Type B pancreatic cell (in vitro differentiated cells): ENCODE results near the gene ARHGEF7. TPM values are rescaled to one million over a fixed set of nuclear protein-coding genes. Genes with fewer than 3 reads are reported as not detected.
A peak's percentile ranks its signal among the peaks of the same experiment; 100 is the strongest.

Source experiments
- DNase-seq: peaks from one replicate; pipeline ENCODE4 v3.0.0; 2021; ENCODE audit warnings: mixed read lengths; ENCODE audit not compliant: unreplicated experiment; ENCODE audit errors: extremely low spot score
- H3K27ac Mint-ChIP-seq: 2 replicates; pipeline ENCODE4 v1.8.0; 2021; ENCODE audit warnings: mild to moderate bottlenecking, mixed read lengths
- H3K27me3 Mint-ChIP-seq: 2 replicates; pipeline ENCODE4 v1.8.0; 2021; ENCODE audit warnings: mixed read lengths
- H3K36me3 Mint-ChIP-seq: 2 replicates; pipeline ENCODE4 v1.8.0; 2021; ENCODE audit warnings: mixed read lengths
- H3K4me1 Mint-ChIP-seq: one replicate; pipeline ENCODE4 v1.8.0; 2021; ENCODE audit warnings: mixed read lengths; ENCODE audit not compliant: unreplicated experiment
- H3K4me3 Mint-ChIP-seq: 2 replicates; pipeline ENCODE4 v1.8.0; 2021; ENCODE audit warnings: mild to moderate bottlenecking, mixed read lengths
- H3K9me3 Mint-ChIP-seq: 2 replicates; pipeline ENCODE4 v1.8.0; 2021; ENCODE audit warnings: mixed read lengths
- CTCF ChIP-seq: fragments of 200-600 bp; sonication (generic); conservative IDR thresholded peaks from 2 replicates; pipeline ENCODE4 v1.5.0; 2021; ENCODE audit warnings: antibody characterized with exemption, mild to moderate bottlenecking
- total RNA-seq: library from RNA; stranded (reverse); gene quantifications from 2 replicates; pipeline ENCODE4 v1.2.1, GENCODE V29; 2021; ENCODE audit warnings: low replicate concordance

Gene ARHGEF7
- total RNA-seq, 1 donor from 2014 or later, result 103 TPM

- H3K27ac Mint-ChIP-seq, result no peak overlapping the region
- DNase-seq, result no peak
- no peaks in the 10 kb centered on the region for H3K27me3 Mint-ChIP-seq
- H3K4me1 Mint-ChIP-seq, result peaks cover 14% of the 10 kb centered on the region
- peaks cover 38% of the 10 kb centered on the region for H3K36me3 Mint-ChIP-seq
- no peak overlapping the region for H3K4me3 Mint-ChIP-seq
- H3K9me3 Mint-ChIP-seq, result no peaks in the 10 kb centered on the region
- no peak for TF ChIP-seq CTCF
Measured at GRCh38 chr13:111165241-111166010, 50.3 kb downstream of the ARHGEF7 start.

GRCh38 chr13:111166882-111167675, 52.0 kb downstream of the ARHGEF7 start:
- DNase-seq, result no peak
- no peak for TF ChIP-seq CTCF
- H3K4me3 Mint-ChIP-seq, result no peak overlapping the region
- H3K27me3 Mint-ChIP-seq, result no peaks in the 10 kb centered on the region
- H3K4me1 Mint-ChIP-seq, result peaks cover 21% of the 10 kb centered on the region
- H3K27ac Mint-ChIP-seq, result peak overlapping the region; percentile 33
- H3K9me3 Mint-ChIP-seq, result no peaks in the 10 kb centered on the region
- H3K36me3 Mint-ChIP-seq, result peaks cover 33% of the 10 kb centered on the region

GRCh38 chr13:111168107-111168506, 53.0 kb downstream of the ARHGEF7 start:
- no peaks in the 10 kb centered on the region for H3K9me3 Mint-ChIP-seq
- H3K4me3 Mint-ChIP-seq, result no peak overlapping the region
- H3K36me3 Mint-ChIP-seq, result peaks cover 33% of the 10 kb centered on the region
- H3K27ac Mint-ChIP-seq, result no peak overlapping the region
- H3K4me1 Mint-ChIP-seq, result peaks cover 22% of the 10 kb centered on the region
- no peaks in the 10 kb centered on the region for H3K27me3 Mint-ChIP-seq
- TF ChIP-seq CTCF, result no peak
- no peak for DNase-seq

GRCh38 chr13:111171112-111171511, 56.0 kb downstream of the ARHGEF7 start:
- Mint-ChIP-seq H3K4me1 (peaks cover 22% of the 10 kb centered on the region), H3K36me3 (peaks cover 36% of the 10 kb centered on the region), H3K27ac (no peak overlapping the region), H3K27me3 (no peaks in the 10 kb centered on the region), H3K9me3 (no peaks in the 10 kb centered on the region), H3K4me3 (no peak overlapping the region)
- no peak for TF ChIP-seq CTCF
- DNase-seq, result no peak

- H3K27me3 Mint-ChIP-seq, result no peaks in the 10 kb centered on the region
- no peaks in the 10 kb centered on the region for H3K9me3 Mint-ChIP-seq
- H3K4me1 Mint-ChIP-seq, result peaks cover 20% of the 10 kb centered on the region
- peaks cover 31% of the 10 kb centered on the region for H3K36me3 Mint-ChIP-seq
- H3K4me3 Mint-ChIP-seq, result no peak overlapping the region
- peak overlapping the region; percentile 46 for H3K27ac Mint-ChIP-seq
- TF ChIP-seq CTCF, result no peak
- DNase-seq, result no peak
Measured at GRCh38 chr13:111171629-111172028, 56.5 kb downstream of the ARHGEF7 start.
